A172 (cell line): ENCODE measurements around the gene BICDL2. TPM values are rescaled to one million over a fixed set of nuclear protein-coding genes. Genes with fewer than 3 reads are reported as not detected.
A peak's percentile ranks its signal among the peaks of the same experiment; 100 is the strongest.

ENCODE experiments used
- DNase-seq: peaks from one replicate; pipeline ENCODE4 v3.0.0-alpha.2; 2015; ENCODE audit warnings: low spot score
- total RNA-seq: library from RNA; depleted of rRNA; stranded (reverse); fragments of >200 nt; shearing (Covaris generic); gene quantifications from 2 replicates; pipeline ENCODE4 v1.2.3, GENCODE V29; 2014; rRNA removed

BICDL2 gene
- total RNA-seq, 1 experiment from 2014 or later: not detected

- DNase-seq: no peak
Observed at GRCh38 chr16:2985462-2985861, 51.3 kb downstream of the BICDL2 start.

GRCh38 chr16:2983706-2984136, 53.0 kb downstream of the BICDL2 start:
- peak; percentile 79 for DNase-seq

- DNase-seq: no peak
Observed at GRCh38 chr16:2982402-2982801, 54.3 kb downstream of the BICDL2 start.

GRCh38 chr16:2981899-2982250, 54.9 kb downstream of the BICDL2 start:
- DNase-seq: no peak

- no peak for DNase-seq
Observed at GRCh38 chr16:2981177-2981898, 55.4 kb downstream of the BICDL2 start.

DNA sequence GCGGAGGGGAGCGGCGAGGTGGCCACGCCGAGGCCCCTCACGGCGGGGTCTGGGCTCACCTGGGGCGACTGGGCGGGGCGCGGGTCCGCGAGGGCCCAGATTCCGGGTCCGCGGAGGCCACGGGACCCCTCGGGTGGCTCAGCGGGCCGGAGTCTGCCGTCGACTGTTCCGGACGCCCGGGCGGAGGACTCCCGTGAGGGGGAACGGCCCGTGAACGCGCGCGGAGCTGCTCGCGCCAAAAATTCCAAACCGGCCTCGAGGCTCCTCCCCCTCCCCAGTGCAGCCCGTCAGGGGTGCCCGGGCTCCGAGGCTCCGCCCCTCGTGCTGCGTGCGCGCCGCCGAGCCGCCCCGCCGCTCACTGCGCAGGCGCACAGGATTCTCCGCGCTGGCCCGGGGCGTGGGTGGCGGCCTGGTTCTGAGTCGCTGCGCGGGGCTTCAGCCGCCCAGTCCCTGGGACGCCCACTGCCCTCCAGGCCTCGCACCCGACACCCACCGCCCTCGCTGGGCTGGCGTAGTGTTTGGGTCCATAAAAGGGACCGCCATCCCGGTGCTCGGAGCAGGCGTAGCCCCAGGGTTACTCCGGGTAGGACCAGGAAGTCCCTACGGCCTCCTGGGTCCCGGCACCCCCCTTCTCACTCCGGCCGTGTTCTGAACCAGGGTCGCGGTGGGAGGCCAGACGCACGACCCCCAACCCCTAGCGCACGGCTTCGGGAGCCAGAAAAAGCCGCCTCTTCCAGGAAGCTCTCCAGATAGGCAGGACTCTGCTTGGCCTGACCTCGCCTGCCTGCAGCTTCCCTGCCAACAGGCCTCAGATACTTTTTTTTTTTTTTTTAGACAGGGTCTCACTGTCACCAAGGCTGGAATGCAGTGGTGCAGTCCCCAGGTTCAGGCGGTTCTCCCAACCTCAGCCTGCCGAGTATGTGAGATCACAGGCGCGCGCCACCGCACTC, 56.2 kb downstream of the BICDL2 start, which contains the start of gene PKMYT1:
PKMYT1 (minus strand) TSS at position 220 of the 950 bp plus-strand sequence. CDS start 789 bp downstream, outside the sequence.
- peak; percentile 79 for DNase-seq

DNA sequence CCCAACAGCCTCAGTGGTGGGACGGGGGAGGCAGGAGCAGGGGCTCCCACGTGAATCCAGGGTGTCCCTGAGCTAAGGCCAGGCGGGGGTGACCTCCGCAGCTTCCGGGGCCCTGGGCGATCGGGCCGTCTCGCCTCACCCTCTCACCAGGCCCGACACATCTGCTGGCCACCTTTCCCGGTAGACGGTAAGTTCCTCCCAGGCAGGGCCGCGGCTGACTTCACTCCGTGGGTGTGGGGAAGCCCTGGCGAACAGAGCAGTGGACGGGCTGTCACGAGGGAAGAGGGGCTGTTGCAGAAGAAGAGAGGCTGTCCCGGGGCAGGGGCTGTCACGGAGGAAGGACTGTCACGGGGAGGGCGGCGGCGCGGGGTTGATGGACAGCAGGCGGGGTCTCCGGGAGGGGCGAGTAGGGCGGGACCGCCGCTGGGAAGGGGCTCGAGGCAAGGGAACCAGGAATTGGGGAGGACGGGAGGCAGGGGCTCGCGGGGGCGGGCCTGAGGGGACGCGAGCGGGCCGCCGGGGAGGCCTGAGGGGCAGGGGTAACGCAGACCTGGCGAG, 57.0 kb downstream of the BICDL2 start:
- DNase-seq: no peak

Other genes with a start within 250 kb of the BICDL2 start
- 0.17 and 0.36 TPM in 2 replicates for gene PRSS33, start 249.4 kb downstream of the BICDL2 start, total RNA-seq
- not detected in 2 replicates for gene PRSS41, start 238.5 kb downstream of the BICDL2 start, total RNA-seq
- not detected in 2 replicates for gene PRSS21, start 219.7 kb downstream of the BICDL2 start, total RNA-seq
- 1.3 and 1.8 TPM in 2 replicates for gene ZG16B, start 206.6 kb downstream of the BICDL2 start, total RNA-seq
- not detected in 2 replicates for gene PRSS22, start 178.8 kb downstream of the BICDL2 start, total RNA-seq
- 66.3 and 88.4 TPM in 2 replicates for gene FLYWCH2, start 153.7 kb downstream of the BICDL2 start, total RNA-seq
- 41.3 and 41.6 TPM in 2 replicates for gene FLYWCH1, start 125.0 kb downstream of the BICDL2 start, total RNA-seq
- 1.7 and 3.5 TPM in 2 replicates for gene KREMEN2, start 72.7 kb downstream of the BICDL2 start, total RNA-seq
- 39.2 and 47.4 TPM in 2 replicates for gene PAQR4, start 67.6 kb downstream of the BICDL2 start, total RNA-seq
- 50.8 and 63.1 TPM in 2 replicates for gene PKMYT1, start 56.5 kb downstream of the BICDL2 start, total RNA-seq
- gene CLDN9, start 24.0 kb downstream of the BICDL2 start, total RNA-seq: 0.16 TPM in 1 of 2 replicates, not detected in the other
- 0.41 TPM in 1 of 2 replicates, not detected in the other for gene CLDN6, start 18.8 kb downstream of the BICDL2 start, total RNA-seq
- 510 and 551 TPM in 2 replicates for gene TNFRSF12A, start 16.6 kb downstream of the BICDL2 start, total RNA-seq
- 54.7 and 71.1 TPM in 2 replicates for gene HCFC1R1, start 13.0 kb downstream of the BICDL2 start, total RNA-seq
- gene THOC6, start 12.9 kb downstream of the BICDL2 start, total RNA-seq: 32.1 and 35.2 TPM in 2 replicates
- 0.53 and 1.6 TPM in 2 replicates for gene MMP25, start 9.6 kb upstream of the BICDL2 start, total RNA-seq
- gene IL32, start 28.7 kb upstream of the BICDL2 start, total RNA-seq: 113 and 115 TPM in 2 replicates
- not detected in 2 replicates for gene ZSCAN10, start 62.4 kb upstream of the BICDL2 start, total RNA-seq
- gene ZNF205, start 75.6 kb upstream of the BICDL2 start, total RNA-seq: 21.0 and 22.4 TPM in 2 replicates
- gene ZNF213, start 98.1 kb upstream of the BICDL2 start, total RNA-seq: 2.1 and 4.6 TPM in 2 replicates
- gene OR1F1, start 151.3 kb upstream of the BICDL2 start, total RNA-seq: not detected in 2 replicates
- gene ZNF200, start 198.2 kb upstream of the BICDL2 start, total RNA-seq: 14.6 and 17.2 TPM in 2 replicates
- gene MEFV, start 219.7 kb upstream of the BICDL2 start, total RNA-seq: 0.29 TPM in 1 of 2 replicates, not detected in the other
- gene ZNF263, start 246.5 kb upstream of the BICDL2 start, total RNA-seq: 37.0 and 63.5 TPM in 2 replicates